ENCODE data around the gene ISM2. TPM values are rescaled to one million over a fixed set of nuclear protein-coding genes. Genes with fewer than 3 reads are reported as not detected.
"Not testable (repeated sequence)": the region's sequence is repeated elsewhere in the genome, so short reads cannot be mapped to it uniquely, and the experiment has no call there.

The ISM2 gene
- total RNA-seq, 2 donors from 2014 or later: 1.2 TPM; not detected in 1

- Histone ChIP-seq H3K9ac (ENCODE audit: low read depth in 2 of 2, low read length in 2 of 2) (no peak overlapping the region), H3K36me3 (no peaks in the 10 kb centered on the region), H3K27ac (no peak overlapping the region), H3K9me3 (no peaks in the 10 kb centered on the region), H3K4me3 (no peak overlapping the region), H3K4me1 (no peaks in the 10 kb centered on the region), H3K27me3 (no peaks in the 10 kb centered on the region)
- intact Hi-C loops (cut with DNase I): no loop called here
- DNase-seq: no peak
- TF ChIP-seq CTCF (IDR thresholded peaks at IDR 0.05): no peak
Observed at GRCh38 chr14:77543240-77543551, 44.6 kb upstream of the ISM2 start.

- no peaks in the 10 kb centered on the region for H3K9me3 ChIP-seq
- TF ChIP-seq CTCF (IDR thresholded peaks at IDR 0.05): no peak
- H3K36me3 ChIP-seq: no peaks in the 10 kb centered on the region
- no peaks in the 10 kb centered on the region for H3K27me3 ChIP-seq
- DNase-seq: no peak
- H3K27ac ChIP-seq: no peak overlapping the region
- no peaks in the 10 kb centered on the region for H3K4me1 ChIP-seq
- no peak overlapping the region for H3K4me3 ChIP-seq
- intact Hi-C loops (cut with DNase I): no loop called here
- H3K9ac ChIP-seq (ENCODE audit: low read depth in 2 of 2, low read length in 2 of 2): no peak overlapping the region
Observed at GRCh38 chr14:77542421-77543239, 44.0 kb upstream of the ISM2 start.

- no peaks in the 10 kb centered on the region for H3K36me3 ChIP-seq
- no peak for TF ChIP-seq CTCF (IDR thresholded peaks at IDR 0.05)
- no peaks in the 10 kb centered on the region for H3K9me3 ChIP-seq
- intact Hi-C loops (cut with DNase I): no loop called here
- H3K9ac ChIP-seq (ENCODE audit: low read depth in 2 of 2, low read length in 2 of 2): no peak overlapping the region
- no peaks in the 10 kb centered on the region for H3K4me1 ChIP-seq
- no peaks in the 10 kb centered on the region for H3K27me3 ChIP-seq
- H3K27ac ChIP-seq: no peak overlapping the region
- DNase-seq: no peak
- no peak overlapping the region for H3K4me3 ChIP-seq
Observed at GRCh38 chr14:77541905-77542304, 43.3 kb upstream of the ISM2 start.

GRCh38 chr14:77536951-77537350, 38.3 kb upstream of the ISM2 start:
- H3K4me1 ChIP-seq; DNase-seq; H3K27ac ChIP-seq; H3K36me3 ChIP-seq; H3K4me3 ChIP-seq; H3K9me3 ChIP-seq; H3K27me3 ChIP-seq; H3K9ac ChIP-seq (ENCODE audit: low read depth in 2 of 2, low read length in 2 of 2); intact Hi-C loops (cut with DNase I): not testable (repeated sequence)

- intact Hi-C loops (cut with DNase I): no loop called here
Observed at GRCh38 chr14:77531071-77531470, 32.5 kb upstream of the ISM2 start.

More at GRCh38 chr14:77531071-77531470, 32.5 kb upstream of the ISM2 start:
- H3K9me3 ChIP-seq: no peaks in the 10 kb centered on the region
- no peak overlapping the region for H3K4me3 ChIP-seq
- no peak for TF ChIP-seq CTCF (IDR thresholded peaks at IDR 0.05)
- no peaks in the 10 kb centered on the region for H3K4me1 ChIP-seq
- no peaks in the 10 kb centered on the region for H3K36me3 ChIP-seq
- H3K27ac ChIP-seq: no peak overlapping the region
- no peaks in the 10 kb centered on the region for H3K27me3 ChIP-seq
- DNase-seq: no peak
- no peak overlapping the region for H3K9ac ChIP-seq (ENCODE audit: low read depth in 2 of 2, low read length in 2 of 2)

Data from colonic mucosa (tissue), 4 donors.